ENCODE measurements around the gene RARB. TPM values are rescaled to one million over a fixed set of nuclear protein-coding genes. Genes with fewer than 3 reads are reported as not detected.

Gene RARB
- total and polyA plus RNA-seq, 2 of the 13 experiments (the other 11 are each of a cell fraction or from before 2014, with no cell fraction given): 0.16 TPM; not detected in 1

DNA sequence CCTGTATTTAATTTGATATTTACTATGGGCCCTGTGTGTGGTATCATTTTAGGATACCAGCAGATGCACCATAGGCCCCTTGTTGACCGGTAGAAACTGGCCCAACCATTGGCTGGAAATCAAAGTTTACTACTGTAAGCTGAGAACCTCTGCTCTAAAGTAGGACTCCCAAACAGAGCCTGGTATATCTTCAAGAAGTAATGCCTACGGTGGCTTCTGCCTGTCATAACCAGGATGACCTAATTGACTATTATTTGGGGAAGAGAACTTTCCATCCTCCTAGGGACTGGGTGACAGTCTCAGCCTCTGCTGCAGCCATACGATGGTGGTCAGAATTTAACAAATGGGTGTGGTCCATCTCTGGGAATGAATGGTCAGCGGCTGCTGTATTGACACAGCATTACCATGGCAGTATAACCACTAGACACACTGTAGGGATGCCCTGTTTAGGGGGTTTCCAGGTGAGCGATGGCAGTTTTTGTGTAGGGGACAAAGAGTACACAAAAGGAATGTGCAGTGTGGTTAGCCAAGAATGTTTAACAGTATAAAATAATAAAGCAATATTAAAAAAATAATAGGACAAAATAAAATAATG lies 37.3 kb downstream of the RARB start:
- ATAC-seq: no peak
- Histone ChIP-seq H3K4me2 (ENCODE audit: low read depth, low read length) (no peak overlapping the region), H3K27me3 (ENCODE audit: control insufficient read depth in 1 of 2, insufficient read depth in 2 of 2, low read length in 2 of 2) (no peaks in the 10 kb centered on the region), H3K9me3 (ENCODE audit: low read length) (no peaks in the 10 kb centered on the region), H2AFZ (ENCODE audit: low read length) (no peak overlapping the region), H3K79me2 (ENCODE audit: insufficient read depth, low read length) (no peaks in the 10 kb centered on the region), H3K4me1 (ENCODE audit: insufficient read depth, low read length) (no peaks in the 10 kb centered on the region), H3K36me3 (replicated peaks in 1 of 2; ENCODE audit: control insufficient read depth in 1 of 2, insufficient read depth in 2 of 2, low read length in 2 of 2) (no peaks in the 10 kb centered on the region), H3K27ac (ENCODE audit: extremely low read length, insufficient read depth, low read length) (no peak overlapping the region), H3K9ac (ENCODE audit: insufficient read depth, low read depth, low read length) (no peak overlapping the region), H3K4me3 (replicated peaks in 1 of 3; ENCODE audit: insufficient read depth in 1 of 3, low read depth in 2 of 3, low read length in 3 of 3) (no peak overlapping the region), H4K20me1 (ENCODE audit: insufficient read depth, low read length) (no peaks in the 10 kb centered on the region)
- ChIA-PET CTCF (ENCODE audit: low intra/inter-chr PET ratio, low total read pairs) (no interaction called here), POLR2A (no interaction called here)
- no peak for DNase-seq (ENCODE audit: low spot score)
- WGBS (ENCODE audit: low lambda C conversion rate): 77% methylated on average over 4 of the region's 5 CpGs
- in situ Hi-C loops (cut with HindIII; ENCODE audit: extremely low pct_ligation_motif_present, low pct_unique_long_range_greater_than_20kb): no loop called here
- intact Hi-C loops (cut with micrococcal nuclease; ENCODE audit: unreplicated experiment): no loop called here
- BruUV-seq (replicated peaks): no TSS peak
- no peak for FAIRE-seq
- TF ChIP-seq ZSCAN22 (CRISPR knock-in tag; IDR thresholded peaks at IDR 0.05) (no peak), FOXC1 (CRISPR knock-in tag; IDR thresholded peaks at IDR 0.05; ENCODE audit: borderline replicate concordance) (no peak), PRPF4 (IDR thresholded peaks at IDR 0.05; ENCODE audit: low read depth, low read length, poor library complexity, severe bottlenecking) (no peak), REXO4 (CRISPR knock-in tag; IDR thresholded peaks at IDR 0.05; ENCODE audit: borderline replicate concordance) (no peak), SRSF4 (IDR thresholded peaks at IDR 0.05; ENCODE audit: low read depth, low read length, poor library complexity, severe bottlenecking) (no peak), NCOR1 (IDR thresholded peaks at IDR 0.05; ENCODE audit: borderline replicate concordance, low read length) (no peak), HNF4G (IDR thresholded peaks at IDR 0.05; ENCODE audit: borderline replicate concordance, low read depth, low read length) (no peak), HNF4G (CRISPR knock-in tag; IDR thresholded peaks at IDR 0.05; ENCODE audit: borderline replicate concordance, low read depth) (no peak), MIXL1 (CRISPR knock-in tag; IDR thresholded peaks at IDR 0.05) (no peak), NFE2 (CRISPR knock-in tag; IDR thresholded peaks at IDR 0.05) (no peak)
- TF ChIP-seq, protein P1, sequence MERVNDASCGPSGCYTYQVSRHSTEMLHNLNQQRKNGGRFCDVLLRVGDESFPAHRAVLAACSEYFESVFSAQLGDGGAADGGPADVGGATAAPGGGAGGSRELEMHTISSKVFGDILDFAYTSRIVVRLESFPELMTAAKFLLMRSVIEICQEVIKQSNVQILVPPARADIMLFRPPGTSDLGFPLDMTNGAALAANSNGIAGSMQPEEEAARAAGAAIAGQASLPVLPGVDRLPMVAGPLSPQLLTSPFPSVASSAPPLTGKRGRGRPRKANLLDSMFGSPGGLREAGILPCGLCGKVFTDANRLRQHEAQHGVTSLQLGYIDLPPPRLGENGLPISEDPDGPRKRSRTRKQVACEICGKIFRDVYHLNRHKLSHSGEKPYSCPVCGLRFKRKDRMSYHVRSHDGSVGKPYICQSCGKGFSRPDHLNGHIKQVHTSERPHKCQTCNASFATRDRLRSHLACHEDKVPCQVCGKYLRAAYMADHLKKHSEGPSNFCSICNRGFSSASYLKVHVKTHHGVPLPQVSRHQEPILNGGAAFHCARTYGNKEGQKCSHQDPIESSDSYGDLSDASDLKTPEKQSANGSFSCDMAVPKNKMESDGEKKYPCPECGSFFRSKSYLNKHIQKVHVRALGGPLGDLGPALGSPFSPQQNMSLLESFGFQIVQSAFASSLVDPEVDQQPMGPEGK (CRISPR knock-in tag; IDR thresholded peaks at IDR 0.05): no peak
- TF ChIP-seq, protein P2, sequence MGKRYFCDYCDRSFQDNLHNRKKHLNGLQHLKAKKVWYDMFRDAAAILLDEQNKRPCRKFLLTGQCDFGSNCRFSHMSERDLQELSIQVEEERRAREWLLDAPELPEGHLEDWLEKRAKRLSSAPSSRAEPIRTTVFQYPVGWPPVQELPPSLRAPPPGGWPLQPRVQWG (CRISPR knock-in tag; IDR thresholded peaks at IDR 0.05; ENCODE audit: borderline replicate concordance, low read depth): no peak
- TF ChIP-seq, protein P3, sequence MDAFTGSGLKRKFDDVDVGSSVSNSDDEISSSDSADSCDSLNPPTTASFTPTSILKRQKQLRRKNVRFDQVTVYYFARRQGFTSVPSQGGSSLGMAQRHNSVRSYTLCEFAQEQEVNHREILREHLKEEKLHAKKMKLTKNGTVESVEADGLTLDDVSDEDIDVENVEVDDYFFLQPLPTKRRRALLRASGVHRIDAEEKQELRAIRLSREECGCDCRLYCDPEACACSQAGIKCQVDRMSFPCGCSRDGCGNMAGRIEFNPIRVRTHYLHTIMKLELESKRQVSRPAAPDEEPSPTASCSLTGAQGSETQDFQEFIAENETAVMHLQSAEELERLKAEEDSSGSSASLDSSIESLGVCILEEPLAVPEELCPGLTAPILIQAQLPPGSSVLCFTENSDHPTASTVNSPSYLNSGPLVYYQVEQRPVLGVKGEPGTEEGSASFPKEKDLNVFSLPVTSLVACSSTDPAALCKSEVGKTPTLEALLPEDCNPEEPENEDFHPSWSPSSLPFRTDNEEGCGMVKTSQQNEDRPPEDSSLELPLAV (CRISPR knock-in tag; conservative IDR thresholded peaks at IDR 0.05; ENCODE audit: low read depth): no peak
- TF ChIP-seq, protein P4, sequence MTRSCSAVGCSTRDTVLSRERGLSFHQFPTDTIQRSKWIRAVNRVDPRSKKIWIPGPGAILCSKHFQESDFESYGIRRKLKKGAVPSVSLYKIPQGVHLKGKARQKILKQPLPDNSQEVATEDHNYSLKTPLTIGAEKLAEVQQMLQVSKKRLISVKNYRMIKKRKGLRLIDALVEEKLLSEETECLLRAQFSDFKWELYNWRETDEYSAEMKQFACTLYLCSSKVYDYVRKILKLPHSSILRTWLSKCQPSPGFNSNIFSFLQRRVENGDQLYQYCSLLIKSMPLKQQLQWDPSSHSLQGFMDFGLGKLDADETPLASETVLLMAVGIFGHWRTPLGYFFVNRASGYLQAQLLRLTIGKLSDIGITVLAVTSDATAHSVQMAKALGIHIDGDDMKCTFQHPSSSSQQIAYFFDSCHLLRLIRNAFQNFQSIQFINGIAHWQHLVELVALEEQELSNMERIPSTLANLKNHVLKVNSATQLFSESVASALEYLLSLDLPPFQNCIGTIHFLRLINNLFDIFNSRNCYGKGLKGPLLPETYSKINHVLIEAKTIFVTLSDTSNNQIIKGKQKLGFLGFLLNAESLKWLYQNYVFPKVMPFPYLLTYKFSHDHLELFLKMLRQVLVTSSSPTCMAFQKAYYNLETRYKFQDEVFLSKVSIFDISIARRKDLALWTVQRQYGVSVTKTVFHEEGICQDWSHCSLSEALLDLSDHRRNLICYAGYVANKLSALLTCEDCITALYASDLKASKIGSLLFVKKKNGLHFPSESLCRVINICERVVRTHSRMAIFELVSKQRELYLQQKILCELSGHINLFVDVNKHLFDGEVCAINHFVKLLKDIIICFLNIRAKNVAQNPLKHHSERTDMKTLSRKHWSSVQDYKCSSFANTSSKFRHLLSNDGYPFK (CRISPR knock-in tag; IDR thresholded peaks at IDR 0.05; ENCODE audit: borderline replicate concordance): no peak
- TF ChIP-seq, protein P5, sequence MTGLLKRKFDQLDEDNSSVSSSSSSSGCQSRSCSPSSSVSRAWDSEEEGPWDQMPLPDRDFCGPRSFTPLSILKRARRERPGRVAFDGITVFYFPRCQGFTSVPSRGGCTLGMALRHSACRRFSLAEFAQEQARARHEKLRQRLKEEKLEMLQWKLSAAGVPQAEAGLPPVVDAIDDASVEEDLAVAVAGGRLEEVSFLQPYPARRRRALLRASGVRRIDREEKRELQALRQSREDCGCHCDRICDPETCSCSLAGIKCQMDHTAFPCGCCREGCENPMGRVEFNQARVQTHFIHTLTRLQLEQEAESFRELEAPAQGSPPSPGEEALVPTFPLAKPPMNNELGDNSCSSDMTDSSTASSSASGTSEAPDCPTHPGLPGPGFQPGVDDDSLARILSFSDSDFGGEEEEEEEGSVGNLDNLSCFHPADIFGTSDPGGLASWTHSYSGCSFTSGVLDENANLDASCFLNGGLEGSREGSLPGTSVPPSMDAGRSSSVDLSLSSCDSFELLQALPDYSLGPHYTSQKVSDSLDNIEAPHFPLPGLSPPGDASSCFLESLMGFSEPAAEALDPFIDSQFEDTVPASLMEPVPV (CRISPR knock-in tag; IDR thresholded peaks at IDR 0.05): no peak

All from HepG2 (cell line).